ENCODE results near the gene TMEM255B. TPM values are rescaled to one million over a fixed set of nuclear protein-coding genes. Genes with fewer than 3 reads are reported as not detected.

Gene TMEM255B
- total RNA-seq, 2 donors from 2014 or later, result 3.0 to 4.2 TPM

GRCh38 chr13:113851480-113851803 lies 92.4 kb downstream of the TMEM255B start:
- Histone ChIP-seq H3K4me1 (peaks cover 47% of the 10 kb centered on the region), H3K27ac (no peak overlapping the region)

GRCh38 chr13:113851826-113852535 lies 93.0 kb downstream of the TMEM255B start:
- no peak for TF ChIP-seq CTCF (IDR thresholded peaks at IDR 0.05)
- Histone ChIP-seq H3K9me3 (no peaks in the 10 kb centered on the region), H3K4me3 (no peak overlapping the region), H3K27me3 (no peaks in the 10 kb centered on the region), H3K9ac (ENCODE audit: low read depth in 2 of 2, low read length in 2 of 2) (no peak overlapping the region), H3K27ac (no peak overlapping the region), H3K4me1 (peaks cover 52% of the 10 kb centered on the region), H3K36me3 (no peaks in the 10 kb centered on the region)
- intact Hi-C loops (cut with DNase I), result no loop called here
- DNase-seq, result no peak

More at GRCh38 chr13:113851480-113851803, 92.4 kb downstream of the TMEM255B start:
- intact Hi-C loops (cut with DNase I), result no loop called here
- no peak overlapping the region for H3K4me3 ChIP-seq
- DNase-seq, result no peak
- H3K36me3 ChIP-seq, result no peaks in the 10 kb centered on the region
- TF ChIP-seq CTCF (IDR thresholded peaks at IDR 0.05), result no peak
- H3K9ac ChIP-seq (ENCODE audit: low read depth in 2 of 2, low read length in 2 of 2), result no peak overlapping the region
- no peaks in the 10 kb centered on the region for H3K9me3 ChIP-seq
- H3K27me3 ChIP-seq, result no peaks in the 10 kb centered on the region

GRCh38 chr13:113852536-113853517 lies 93.8 kb downstream of the TMEM255B start:
- Histone ChIP-seq H3K36me3 (no peaks in the 10 kb centered on the region), H3K9ac (ENCODE audit: low read depth in 2 of 2, low read length in 2 of 2) (no peak overlapping the region), H3K9me3 (no peaks in the 10 kb centered on the region), H3K27ac (no peak overlapping the region), H3K27me3 (no peaks in the 10 kb centered on the region), H3K4me3 (no peak overlapping the region), H3K4me1 (peaks cover 57% of the 10 kb centered on the region)
- TF ChIP-seq CTCF (IDR thresholded peaks at IDR 0.05), result no peak
- intact Hi-C loops (cut with DNase I), result no loop called here
- peak; percentile 20 for DNase-seq

GRCh38 chr13:113853518-113854237 lies 94.7 kb downstream of the TMEM255B start:
- peak; percentile 20 for DNase-seq

More at GRCh38 chr13:113853518-113854237, 94.7 kb downstream of the TMEM255B start:
- Histone ChIP-seq H3K9ac (ENCODE audit: low read depth in 2 of 2, low read length in 2 of 2) (peak overlapping the region in 1 of 2 donors; percentile 72), H3K9me3 (no peaks in the 10 kb centered on the region), H3K27ac (no peak overlapping the region), H3K36me3 (no peaks in the 10 kb centered on the region), H3K4me3 (no peak overlapping the region), H3K27me3 (no peaks in the 10 kb centered on the region), H3K4me1 (peaks cover 59% of the 10 kb centered on the region)
- intact Hi-C loops (cut with DNase I), result no loop called here
- TF ChIP-seq CTCF (IDR thresholded peaks at IDR 0.05), result no peak
